T-helper 2 cell treated with Interferon-gamma antibody and Interleukin-4, amounts not matched to agents 5 μg/mL and 100 μg/mL, for 36 hours (primary cell): ENCODE measurements around the gene DIP2C.
"Not testable (repeated sequence)": the region's sequence is repeated elsewhere in the genome, so short reads cannot be mapped to it uniquely, and the experiment has no call there.

Source experiments
- DNase-seq: peaks from one replicate; pipeline ENCODE4 v3.0.0; 2021; ENCODE audit warnings: low spot score
- H3K27ac Mint-ChIP-seq: one replicate; pipeline ENCODE4 v1.8.0; 2021; ENCODE audit warnings: mild to moderate bottlenecking, mixed read lengths
- H3K27me3 Mint-ChIP-seq: one replicate; pipeline ENCODE4 v1.8.0; 2021; ENCODE audit warnings: low read depth, mixed read lengths
- H3K36me3 Mint-ChIP-seq: one replicate; pipeline ENCODE4 v1.8.0; 2021; ENCODE audit warnings: low read depth, mixed read lengths
- H3K4me1 Mint-ChIP-seq: one replicate; pipeline ENCODE4 v1.8.0; 2021; ENCODE audit warnings: low read depth, mixed read lengths
- H3K4me3 Mint-ChIP-seq: one replicate; pipeline ENCODE4 v1.8.0; 2022; ENCODE audit warnings: mild to moderate bottlenecking, moderate library complexity, mixed read lengths
- H3K9me3 Mint-ChIP-seq: one replicate; pipeline ENCODE4 v1.8.0; 2021; ENCODE audit warnings: mixed read lengths

Gene DIP2C

GRCh38 chr10:688312-689120 lies 952 bp downstream of the DIP2C start:
- Mint-ChIP-seq H3K36me3 (no peaks in the 10 kb centered on the region), H3K4me3 (no peak overlapping the region), H3K9me3 (no peaks in the 10 kb centered on the region), H3K27me3 (peaks cover 38% of the 10 kb centered on the region), H3K4me1 (peaks cover 3% of the 10 kb centered on the region), H3K27ac (no peak overlapping the region)
- no peak for DNase-seq

- peaks cover 34% of the 10 kb centered on the region for H3K27me3 Mint-ChIP-seq
- peaks cover 1% of the 10 kb centered on the region for H3K4me1 Mint-ChIP-seq
- H3K4me3 Mint-ChIP-seq, result no peak overlapping the region
- no peak for DNase-seq
- no peak overlapping the region for H3K27ac Mint-ChIP-seq
- no peaks in the 10 kb centered on the region for H3K9me3 Mint-ChIP-seq
- H3K36me3 Mint-ChIP-seq, result no peaks in the 10 kb centered on the region
Measured at GRCh38 chr10:687583-688311, 1.7 kb downstream of the DIP2C start.

- Mint-ChIP-seq H3K27me3 (peaks cover 30% of the 10 kb centered on the region), H3K4me3 (no peak overlapping the region), H3K9me3 (no peaks in the 10 kb centered on the region), H3K4me1 (peaks cover 1% of the 10 kb centered on the region), H3K27ac (no peak overlapping the region), H3K36me3 (no peaks in the 10 kb centered on the region)
- DNase-seq, result no peak
Measured at GRCh38 chr10:686155-686931, 3.1 kb downstream of the DIP2C start.

GRCh38 chr10:685613-686012 lies 3.9 kb downstream of the DIP2C start:
- no peak for DNase-seq
- H3K36me3 Mint-ChIP-seq, result no peaks in the 10 kb centered on the region
- peaks cover 25% of the 10 kb centered on the region for H3K27me3 Mint-ChIP-seq
- no peaks in the 10 kb centered on the region for H3K4me1 Mint-ChIP-seq
- no peak overlapping the region for H3K27ac Mint-ChIP-seq
- H3K4me3 Mint-ChIP-seq, result no peak overlapping the region
- no peaks in the 10 kb centered on the region for H3K9me3 Mint-ChIP-seq

GRCh38 chr10:683448-684071 lies 5.9 kb downstream of the DIP2C start:
- Mint-ChIP-seq H3K27ac (no peak overlapping the region), H3K27me3 (peaks cover 17% of the 10 kb centered on the region), H3K9me3 (no peaks in the 10 kb centered on the region), H3K36me3 (no peaks in the 10 kb centered on the region), H3K4me1 (no peaks in the 10 kb centered on the region), H3K4me3 (no peak overlapping the region)
- no peak for DNase-seq

- Mint-ChIP-seq H3K4me3 (no peak overlapping the region), H3K36me3 (no peaks in the 10 kb centered on the region), H3K4me1 (no peaks in the 10 kb centered on the region), H3K9me3 (no peaks in the 10 kb centered on the region), H3K27ac (no peak overlapping the region), H3K27me3 (peaks cover 11% of the 10 kb centered on the region)
- no peak for DNase-seq
Measured at GRCh38 chr10:682931-683447, 6.5 kb downstream of the DIP2C start.

- Mint-ChIP-seq H3K27ac (no peak overlapping the region), H3K4me3 (no peak overlapping the region), H3K9me3 (no peaks in the 10 kb centered on the region), H3K36me3 (no peaks in the 10 kb centered on the region), H3K4me1 (peaks cover 2% of the 10 kb centered on the region), H3K27me3 (peaks cover 3% of the 10 kb centered on the region)
- no peak for DNase-seq
Measured at GRCh38 chr10:681670-682318, 7.7 kb downstream of the DIP2C start.

- no peaks in the 10 kb centered on the region for H3K36me3 Mint-ChIP-seq
- H3K9me3 Mint-ChIP-seq, result no peaks in the 10 kb centered on the region
- no peak for DNase-seq
- H3K4me3 Mint-ChIP-seq, result no peak overlapping the region
- H3K4me1 Mint-ChIP-seq, result peaks cover 2% of the 10 kb centered on the region
- no peak overlapping the region for H3K27ac Mint-ChIP-seq
- peaks cover 4% of the 10 kb centered on the region for H3K27me3 Mint-ChIP-seq
Measured at GRCh38 chr10:680745-681144, 8.7 kb downstream of the DIP2C start.

- DNase-seq, result no peak
- Mint-ChIP-seq H3K4me3 (no peak overlapping the region), H3K27ac (no peak overlapping the region), H3K36me3 (no peaks in the 10 kb centered on the region), H3K4me1 (peaks cover 2% of the 10 kb centered on the region), H3K27me3 (peaks cover 9% of the 10 kb centered on the region), H3K9me3 (no peaks in the 10 kb centered on the region)
Measured at GRCh38 chr10:680146-680545, 9.3 kb downstream of the DIP2C start.

- Mint-ChIP-seq H3K9me3 (no peaks in the 10 kb centered on the region), H3K4me1 (peaks cover 2% of the 10 kb centered on the region), H3K27me3 (peaks cover 13% of the 10 kb centered on the region), H3K27ac (no peak overlapping the region), H3K4me3 (no peak overlapping the region), H3K36me3 (no peaks in the 10 kb centered on the region)
- DNase-seq, result no peak
Measured at GRCh38 chr10:679556-679955, 9.9 kb downstream of the DIP2C start.

GRCh38 chr10:678662-679005 lies 10.8 kb downstream of the DIP2C start:
- H3K4me1 Mint-ChIP-seq, H3K27ac Mint-ChIP-seq, H3K4me3 Mint-ChIP-seq, H3K36me3 Mint-ChIP-seq, DNase-seq, H3K9me3 Mint-ChIP-seq: not testable (repeated sequence)
- H3K27me3 Mint-ChIP-seq, result peaks cover 17% of the 10 kb centered on the region

- Mint-ChIP-seq H3K36me3 (no peaks in the 10 kb centered on the region), H3K4me3 (no peak overlapping the region), H3K27ac (no peak overlapping the region), H3K9me3 (no peaks in the 10 kb centered on the region), H3K27me3 (peaks cover 17% of the 10 kb centered on the region), H3K4me1 (peaks cover 2% of the 10 kb centered on the region)
- no peak for DNase-seq
Measured at GRCh38 chr10:677750-678661, 11.5 kb downstream of the DIP2C start.
